HepG2 (cell line): ENCODE data around the gene EEF1AKMT3. TPM values are rescaled to one million over a fixed set of nuclear protein-coding genes. Genes with fewer than 3 reads are reported as not detected.

ENCODE experiments used
- CBX5 ChIP-seq: sonication (generic); formaldehyde crosslinking; IDR thresholded peaks from 2 replicates; pipeline ENCODE4 v1.4.0; 2020; ENCODE audit warnings: missing genetic modification reagents, borderline replicate concordance
- ETV6 ChIP-seq: sonication (generic); formaldehyde crosslinking; conservative IDR thresholded peaks from 2 replicates; pipeline ENCODE4 v1.4.0; 2020; ENCODE audit warnings: missing genetic modification reagents
- FOXM1 ChIP-seq: sonication (generic); formaldehyde crosslinking; IDR thresholded peaks from 2 replicates; pipeline ENCODE4 v1.5.0; 2020; ENCODE audit warnings: missing genetic modification reagents
- FOXP1 ChIP-seq, 2 experiments: fragments of 450-650 bp in 1 of 2; IDR thresholded peaks; 2 replicates each; pipeline ENCODE4 v1.6.1; 2017 to 2018; ENCODE audit warnings: antibody characterized with exemption in 1 of 2
- GTF3A ChIP-seq: sonication (generic); formaldehyde crosslinking; conservative IDR thresholded peaks from 2 replicates; pipeline ENCODE4 v1.4.0; 2020; ENCODE audit warnings: mild to moderate bottlenecking, missing genetic modification reagents
- HOXA9 ChIP-seq: sonication (generic); formaldehyde crosslinking; IDR thresholded peaks from 2 replicates; pipeline ENCODE4 v1.8.1; 2022; ENCODE audit warnings: missing genetic modification reagents, mild to moderate bottlenecking, moderate library complexity, borderline replicate concordance
- IRF2 ChIP-seq: IDR thresholded peaks from 2 replicates; pipeline ENCODE4 v1.6.1; 2018; ENCODE audit warnings: missing genetic modification reagents, missing compliant biosample characterization
- JUND ChIP-seq: sonication (generic); formaldehyde crosslinking; IDR thresholded peaks from 2 replicates; pipeline ENCODE4 v1.8.0; 2022; ENCODE audit warnings: mild to moderate bottlenecking, missing genetic modification reagents
- KDM3A ChIP-seq: IDR thresholded peaks from 2 replicates; pipeline ENCODE4 v1.6.1; 2018; ENCODE audit warnings: low read depth, missing compliant biosample characterization
- KLF16 ChIP-seq, 2 experiments: sonication (generic) in 1 of 2; formaldehyde crosslinking in 1 of 2; IDR thresholded peaks; 2 replicates each; pipeline versions ENCODE4 v1.6.1 to v1.8.0; 2016 to 2023; ENCODE audit warnings: missing genetic modification reagents in 2 of 2, missing compliant biosample characterization in 1 of 2
- MTA1 ChIP-seq: sonication (generic); formaldehyde crosslinking; IDR thresholded peaks from 2 replicates; pipeline ENCODE4 v1.4.0; 2020; ENCODE audit warnings: missing genetic modification reagents, mild to moderate bottlenecking, borderline replicate concordance
- RBM22 ChIP-seq: fragments of 200-400 bp; formaldehyde crosslinking; optimal IDR thresholded peaks from 2 replicates; pipeline ENCODE3; 2017; ENCODE audit warnings: mild to moderate bottlenecking, low read length, moderate library complexity
- RFXAP ChIP-seq: sonication (generic); formaldehyde crosslinking; IDR thresholded peaks from 2 replicates; pipeline ENCODE4 v1.4.0; 2020; ENCODE audit warnings: missing genetic modification reagents, borderline replicate concordance
- SIN3A ChIP-seq: IDR thresholded peaks from 2 replicates; pipeline ENCODE4 v1.6.1; 2011; ENCODE audit warnings: low read depth, mild to moderate bottlenecking, control low read depth, low read length, borderline replicate concordance
- SMARCC2 ChIP-seq: fragments of 450-650 bp; IDR thresholded peaks from 2 replicates; pipeline ENCODE4 v1.6.1; 2017; ENCODE audit warnings: antibody characterized with exemption, mild to moderate bottlenecking
- ZNF598 ChIP-seq: sonication (generic); formaldehyde crosslinking; IDR thresholded peaks from 2 replicates; pipeline ENCODE4 v1.5.1; 2020; ENCODE audit warnings: mild to moderate bottlenecking, missing genetic modification reagents, borderline replicate concordance
- ZSCAN9 ChIP-seq: IDR thresholded peaks from 2 replicates; pipeline ENCODE4 v1.6.1; 2016; ENCODE audit warnings: borderline replicate concordance
- polyA plus RNA-seq, 8 experiments: library from polyadenylated mRNA; depleted of rRNA in 3 of 8; stranded (reverse) in 7 of 8; unstranded in 1 of 8; fragments of >200 nt; fragmentation: Illumina TruSeq in 4 of 8; extraction: Trizol in 4 of 8; gene quantifications; 2 replicates each; pipeline versions ENCODE4 v1.2.1 to v1.2.3, GENCODE V29; 2011 to 2016; ENCODE audit warnings: low read depth in 4 of 8, missing spikeins in 1 of 8, mixed read lengths in 1 of 8; ENCODE audit not compliant: insufficient read depth in 1 of 8
- total RNA-seq, 5 experiments: library from RNA; depleted of rRNA; stranded (reverse); fragments of >200 nt; fragmentation: Illumina TruSeq; extraction: Trizol; gene quantifications; 2 replicates each; pipeline ENCODE4 v1.2.3, GENCODE V29; 2016; ENCODE audit warnings: low read depth in 1 of 5
- TF ChIP-seq, protein P1 (sequence below): sonication (generic); formaldehyde crosslinking; IDR thresholded peaks from 2 replicates; pipeline ENCODE4 v1.5.1; 2020; ENCODE audit warnings: mild to moderate bottlenecking, missing genetic modification reagents, moderate library complexity
- TF ChIP-seq, protein P2 (sequence below): sonication (generic); formaldehyde crosslinking; IDR thresholded peaks from 2 replicates; pipeline ENCODE4 v1.5.0; 2020; ENCODE audit warnings: missing genetic modification reagents
- TF ChIP-seq, protein P3 (sequence below): sonication (generic); formaldehyde crosslinking; IDR thresholded peaks from 2 replicates; pipeline ENCODE4 v1.9.0; 2021; ENCODE audit warnings: missing genetic modification reagents, borderline replicate concordance
- TF ChIP-seq, protein P4 (sequence below): sonication (generic); formaldehyde crosslinking; IDR thresholded peaks from 2 replicates; pipeline ENCODE4 v1.8.0; 2022; ENCODE audit warnings: missing genetic modification reagents, mild to moderate bottlenecking, moderate library complexity, borderline replicate concordance
- TF ChIP-seq, protein P5 (sequence below): sonication (generic); formaldehyde crosslinking; IDR thresholded peaks from 2 replicates; pipeline ENCODE4 v1.4.0; 2020; ENCODE audit warnings: missing genetic modification reagents, low read depth, mild to moderate bottlenecking, borderline replicate concordance

The EEF1AKMT3 gene
- total and polyA plus RNA-seq, 2 of the 13 experiments (the other 11 are each of a cell fraction or from before 2014, with no cell fraction given) = 4.7 to 11.4 TPM

DNA sequence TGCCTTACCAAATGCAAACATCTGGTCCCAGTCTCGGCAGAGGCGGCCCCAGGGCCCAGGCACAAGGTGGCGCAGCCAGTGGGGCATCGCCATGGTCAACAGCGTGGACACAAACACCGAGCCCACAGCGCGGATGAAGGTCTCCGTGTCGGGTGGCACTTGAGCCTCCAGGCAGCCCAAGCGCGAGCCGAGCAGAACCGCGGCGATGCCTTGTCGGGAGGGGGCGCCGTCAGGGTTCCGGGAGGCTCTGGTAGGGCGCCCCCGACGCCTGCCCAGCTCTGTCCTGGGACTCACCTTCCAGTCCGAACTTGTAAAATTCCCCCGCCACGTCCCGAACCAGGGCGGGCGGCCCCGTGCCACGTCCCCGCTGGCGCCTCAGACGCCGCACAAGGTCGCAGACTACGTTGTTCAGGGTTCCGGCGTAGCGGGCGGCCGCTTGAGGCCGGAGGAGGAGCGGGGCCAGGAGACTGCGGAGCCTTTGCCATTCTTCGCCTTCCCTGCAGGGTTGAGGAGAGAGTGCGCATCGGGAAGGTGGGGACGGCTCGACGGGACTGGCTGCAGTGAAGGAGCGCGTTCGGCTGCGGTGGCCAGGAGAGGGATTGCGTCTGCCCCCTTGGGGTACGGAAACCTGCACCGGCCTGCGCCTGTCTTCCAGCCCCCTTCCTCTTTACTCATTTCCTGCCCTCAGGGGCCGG is 7.3 kb upstream of the EEF1AKMT3 start (continued):
- TF ChIP-seq, protein P1, sequence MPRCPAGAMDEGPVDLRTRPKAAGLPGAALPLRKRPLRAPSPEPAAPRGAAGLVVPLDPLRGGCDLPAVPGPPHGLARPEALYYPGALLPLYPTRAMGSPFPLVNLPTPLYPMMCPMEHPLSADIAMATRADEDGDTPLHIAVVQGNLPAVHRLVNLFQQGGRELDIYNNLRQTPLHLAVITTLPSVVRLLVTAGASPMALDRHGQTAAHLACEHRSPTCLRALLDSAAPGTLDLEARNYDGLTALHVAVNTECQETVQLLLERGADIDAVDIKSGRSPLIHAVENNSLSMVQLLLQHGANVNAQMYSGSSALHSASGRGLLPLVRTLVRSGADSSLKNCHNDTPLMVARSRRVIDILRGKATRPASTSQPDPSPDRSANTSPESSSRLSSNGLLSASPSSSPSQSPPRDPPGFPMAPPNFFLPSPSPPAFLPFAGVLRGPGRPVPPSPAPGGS (CRISPR knock-in tag) = no peak
- TF ChIP-seq, protein P2, sequence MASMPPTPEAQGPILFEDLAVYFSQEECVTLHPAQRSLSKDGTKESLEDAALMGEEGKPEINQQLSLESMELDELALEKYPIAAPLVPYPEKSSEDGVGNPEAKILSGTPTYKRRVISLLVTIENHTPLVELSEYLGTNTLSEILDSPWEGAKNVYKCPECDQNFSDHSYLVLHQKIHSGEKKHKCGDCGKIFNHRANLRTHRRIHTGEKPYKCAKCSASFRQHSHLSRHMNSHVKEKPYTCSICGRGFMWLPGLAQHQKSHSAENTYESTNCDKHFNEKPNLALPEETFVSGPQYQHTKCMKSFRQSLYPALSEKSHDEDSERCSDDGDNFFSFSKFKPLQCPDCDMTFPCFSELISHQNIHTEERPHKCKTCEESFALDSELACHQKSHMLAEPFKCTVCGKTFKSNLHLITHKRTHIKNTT (CRISPR knock-in tag) = no peak
- TF ChIP-seq ZNF598 (CRISPR knock-in tag) (no peak), RBM22 (no peak), MTA1 (CRISPR knock-in tag) (peak; percentile 56; the same call in 1 of the 2 replicates), KDM3A (peak; percentile 10; the same call in 1 of the 2 replicates), RFXAP (CRISPR knock-in tag) (0 out of 2 replicates have a peak, but pooled peaks have one; percentile 23), SMARCC2 (no peak), ZSCAN9 (peak; percentile 19; the same call in 1 of the 2 replicates), SIN3A (no peak), FOXP1 (IDR thresholded peaks at IDR 0.05) (no peak), FOXP1 (CRISPR knock-in tag; IDR thresholded peaks at IDR 0.05) (no peak), KLF16 (CRISPR knock-in tag; IDR thresholded peaks at IDR 0.05) (no peak), GTF3A (0 out of 2 replicates have a peak, but pooled peaks have one; percentile 6), IRF2 (CRISPR knock-in tag) (no peak), ETV6 (CRISPR knock-in tag) (0 out of 2 replicates have a peak, but pooled peaks have one; percentile 30), HOXA9 (CRISPR knock-in tag) (peak; percentile 67; the same call in 1 of the 2 replicates), JUND (CRISPR knock-in tag) (no peak), FOXM1 (CRISPR knock-in tag) (no peak), CBX5 (CRISPR knock-in tag) (peak; percentile 58; the same call in 1 of the 2 replicates)
- TF ChIP-seq, protein P3, sequence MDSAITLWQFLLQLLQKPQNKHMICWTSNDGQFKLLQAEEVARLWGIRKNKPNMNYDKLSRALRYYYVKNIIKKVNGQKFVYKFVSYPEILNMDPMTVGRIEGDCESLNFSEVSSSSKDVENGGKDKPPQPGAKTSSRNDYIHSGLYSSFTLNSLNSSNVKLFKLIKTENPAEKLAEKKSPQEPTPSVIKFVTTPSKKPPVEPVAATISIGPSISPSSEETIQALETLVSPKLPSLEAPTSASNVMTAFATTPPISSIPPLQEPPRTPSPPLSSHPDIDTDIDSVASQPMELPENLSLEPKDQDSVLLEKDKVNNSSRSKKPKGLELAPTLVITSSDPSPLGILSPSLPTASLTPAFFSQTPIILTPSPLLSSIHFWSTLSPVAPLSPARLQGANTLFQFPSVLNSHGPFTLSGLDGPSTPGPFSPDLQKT (CRISPR knock-in tag) = no peak
- TF ChIP-seq, protein P4, sequence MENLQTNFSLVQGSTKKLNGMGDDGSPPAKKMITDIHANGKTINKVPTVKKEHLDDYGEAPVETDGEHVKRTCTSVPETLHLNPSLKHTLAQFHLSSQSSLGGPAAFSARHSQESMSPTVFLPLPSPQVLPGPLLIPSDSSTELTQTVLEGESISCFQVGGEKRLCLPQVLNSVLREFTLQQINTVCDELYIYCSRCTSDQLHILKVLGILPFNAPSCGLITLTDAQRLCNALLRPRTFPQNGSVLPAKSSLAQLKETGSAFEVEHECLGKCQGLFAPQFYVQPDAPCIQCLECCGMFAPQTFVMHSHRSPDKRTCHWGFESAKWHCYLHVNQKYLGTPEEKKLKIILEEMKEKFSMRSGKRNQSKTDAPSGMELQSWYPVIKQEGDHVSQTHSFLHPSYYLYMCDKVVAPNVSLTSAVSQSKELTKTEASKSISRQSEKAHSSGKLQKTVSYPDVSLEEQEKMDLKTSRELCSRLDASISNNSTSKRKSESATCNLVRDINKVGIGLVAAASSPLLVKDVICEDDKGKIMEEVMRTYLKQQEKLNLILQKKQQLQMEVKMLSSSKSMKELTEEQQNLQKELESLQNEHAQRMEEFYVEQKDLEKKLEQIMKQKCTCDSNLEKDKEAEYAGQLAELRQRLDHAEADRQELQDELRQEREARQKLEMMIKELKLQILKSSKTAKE (CRISPR knock-in tag) = 0 out of 2 replicates have a peak, but pooled peaks have one; percentile 10
- TF ChIP-seq, protein P5, sequence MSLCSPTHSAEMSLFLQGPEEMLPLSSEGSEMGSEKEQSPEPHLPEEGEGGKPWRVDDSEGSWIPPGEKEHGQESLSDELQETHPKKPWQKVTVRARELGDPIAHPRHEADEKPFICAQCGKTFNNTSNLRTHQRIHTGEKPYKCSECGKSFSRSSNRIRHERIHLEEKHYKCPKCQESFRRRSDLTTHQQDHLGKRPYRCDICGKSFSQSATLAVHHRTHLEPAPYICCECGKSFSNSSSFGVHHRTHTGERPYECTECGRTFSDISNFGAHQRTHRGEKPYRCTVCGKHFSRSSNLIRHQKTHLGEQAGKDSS (CRISPR knock-in tag) = no peak
